H1 (cell line): ENCODE data around the gene DENND4C. TPM values are rescaled to one million over a fixed set of nuclear protein-coding genes. Genes with fewer than 3 reads are reported as not detected.

Source experiments
- CTCF ChIA-PET: fragments of 300-600 bp; sonication (Branson Sonifier 250); formaldehyde crosslinking; loops from one replicate; lab custom pipeline; 2021; ENCODE audit not compliant: partially characterized antibody; lab: Charles Lee
- POLR2A ChIA-PET: fragments of 300-600 bp; sonication (Branson Sonifier 250); formaldehyde crosslinking; loops from one replicate; lab custom pipeline; 2021; ENCODE audit warnings: inconsistent platforms; ENCODE audit not compliant: partially characterized antibody; lab: Charles Lee
- DNase-seq, 2 experiments: peaks; one replicate each; pipeline versions ENCODE4 v3.0.0 to v3.0.0-alpha.2; 2010 to 2022; ENCODE audit warnings: low spot score in 2 of 2, low read depth in 1 of 2, mixed read lengths in 1 of 2
- FAIRE-seq: peaks from 2 replicates; lab custom pipeline; 2011; peaks lifted over from hg19 to GRCh38; lab: Jason Lieb, UNC
- H2AFZ ChIP-seq: 2 replicates; pipeline ENCODE4 v1.8.1; 2012; ENCODE audit warnings: low read length, inconsistent platforms
- H2AK5ac ChIP-seq: 2 replicates; pipeline ENCODE4 v1.6.1; 2013; ENCODE audit warnings: low read depth, low read length
- H2BK120ac ChIP-seq: replicated peaks from 2 replicates; pipeline ENCODE3; 2013; ENCODE audit warnings: low read depth, low read length, inconsistent platforms
- H2BK12ac ChIP-seq: 2 replicates; pipeline ENCODE4 v1.6.1; 2013; ENCODE audit warnings: low read depth, low read length
- H2BK15ac ChIP-seq: 2 replicates; pipeline ENCODE4 v1.6.1; 2013; ENCODE audit warnings: low read length
- H2BK20ac ChIP-seq: 2 replicates; pipeline ENCODE4 v1.6.1; 2013; ENCODE audit warnings: low read length
- H2BK5ac ChIP-seq: 2 replicates; pipeline ENCODE4 v1.6.1; 2013; ENCODE audit warnings: low read depth, low read length
- H3K14ac ChIP-seq: 2 replicates; pipeline ENCODE4 v1.6.1; 2013; ENCODE audit warnings: inconsistent platforms; ENCODE audit not compliant: insufficient read length
- H3K18ac ChIP-seq: 2 replicates; pipeline ENCODE4 v1.6.1; 2013; ENCODE audit warnings: low read length; ENCODE audit errors: extremely low read depth
- H3K23ac ChIP-seq: 2 replicates; pipeline ENCODE4 v1.6.1; 2013; ENCODE audit warnings: inconsistent platforms; ENCODE audit not compliant: insufficient read length
- H3K23me2 ChIP-seq: 2 replicates; pipeline ENCODE4 v1.6.1; 2013; ENCODE audit warnings: low read depth, low read length
- H3K27ac ChIP-seq: 2 replicates; pipeline ENCODE4 v1.6.1; 2011; ENCODE audit warnings: low read depth, low read length, inconsistent platforms
- H3K27me3 ChIP-seq, 4 experiments: replicated peaks in 1 of 4; 1 replicate in 1 of 4; 2 replicates in 3 of 4; pipeline versions ENCODE4 v1.6.1 to v1.8.1; 2011 to 2013; ENCODE audit warnings: low read length in 3 of 4, mild to moderate bottlenecking in 3 of 4, inconsistent platforms in 2 of 4, mixed read lengths in 2 of 4, moderate library complexity in 1 of 4; ENCODE audit not compliant: control insufficient read depth in 3 of 4, insufficient read depth in 3 of 4; ENCODE audit errors: extremely low read depth in 1 of 4
- H3K36me3 ChIP-seq, 4 experiments: 2 replicates each; pipeline versions ENCODE4 v1.6.1 to v1.8.1; 2011 to 2013; ENCODE audit warnings: mild to moderate bottlenecking in 4 of 4, low read length in 3 of 4, moderate library complexity in 2 of 4, control low read depth in 1 of 4, inconsistent platforms in 1 of 4; ENCODE audit not compliant: insufficient read depth in 4 of 4, control insufficient read depth in 2 of 4
- H3K4ac ChIP-seq: replicated peaks from 2 replicates; pipeline ENCODE3; 2013; ENCODE audit warnings: low read length, low read depth, mixed read lengths, inconsistent platforms; ENCODE audit not compliant: insufficient read length
- H3K4me1 ChIP-seq, 4 experiments: replicated peaks in 1 of 4; 1 replicate in 1 of 4; 2 replicates in 3 of 4; pipeline versions ENCODE4 v1.6.1 to v1.8.1; 2011 to 2013; ENCODE audit warnings: low read length in 3 of 4, inconsistent platforms in 2 of 4, mixed read lengths in 1 of 4; ENCODE audit not compliant: insufficient read depth in 4 of 4, control insufficient read depth in 3 of 4
- H3K4me2 ChIP-seq, 2 experiments: 2 replicates each; pipeline versions ENCODE4 v1.6.1 to v1.8.1; 2011 to 2013; ENCODE audit warnings: low read depth in 2 of 2, low read length in 2 of 2, control low read depth in 1 of 2, inconsistent platforms in 1 of 2, mild to moderate bottlenecking in 1 of 2; ENCODE audit not compliant: insufficient read depth in 1 of 2
- H3K4me3 ChIP-seq, 4 experiments: fragments of 200-600, 300-600 bp in 1 of 4; sonication (generic), shearing (Covaris generic), sonication (Bioruptor Twin) in 1 of 4; 2 replicates each; pipeline versions ENCODE4 v1.5.1 to v1.8.1; 2011 to 2016; ENCODE audit warnings: low read length in 4 of 4, low read depth in 3 of 4, control low read depth in 2 of 4, inconsistent platforms in 2 of 4, mild to moderate bottlenecking in 2 of 4, mixed read lengths in 1 of 4, moderate library complexity in 1 of 4; ENCODE audit not compliant: insufficient read depth in 2 of 4; ENCODE audit errors: extremely low read depth in 1 of 4
- H3K56ac ChIP-seq: replicated peaks from 2 replicates; pipeline ENCODE3; 2013; ENCODE audit warnings: low read depth, mild to moderate bottlenecking, mixed read lengths, low read length, inconsistent platforms; ENCODE audit not compliant: insufficient read length
- H3K79me1 ChIP-seq: 2 replicates; pipeline ENCODE4 v1.6.1; 2013; ENCODE audit warnings: low read depth, low read length, control low read depth
- H3K79me2 ChIP-seq, 2 experiments: 2 replicates each; pipeline versions ENCODE4 v1.6.1 to v1.8.1; 2012 to 2013; ENCODE audit warnings: low read length in 2 of 2, mild to moderate bottlenecking in 2 of 2, inconsistent platforms in 1 of 2; ENCODE audit not compliant: insufficient read depth in 2 of 2, control insufficient read depth in 1 of 2
- H3K9ac ChIP-seq, 4 experiments: replicated peaks in 1 of 4; 1 replicate in 1 of 4; 2 replicates in 3 of 4; pipeline versions ENCODE4 v1.6.1 to v1.8.1; 2011 to 2013; ENCODE audit warnings: low read depth in 3 of 4, low read length in 3 of 4, control low read depth in 2 of 4, mild to moderate bottlenecking in 2 of 4, moderate library complexity in 2 of 4, inconsistent platforms in 1 of 4; ENCODE audit errors: extremely low read depth in 1 of 4
- H3K9me3 ChIP-seq, 2 experiments: 2 replicates each; pipeline versions ENCODE4 v1.6.1 to v1.8.1; 2012 to 2013; ENCODE audit warnings: mild to moderate bottlenecking in 2 of 2, moderate library complexity in 2 of 2, control low read depth in 1 of 2, inconsistent platforms in 1 of 2, low read depth in 1 of 2, low read length in 1 of 2, mixed read lengths in 1 of 2; ENCODE audit not compliant: insufficient read depth in 2 of 2
- H4K20me1 ChIP-seq, 2 experiments: replicated peaks in 1 of 2; 2 replicates each; pipeline versions ENCODE3 to v1.8.1; 2011 to 2013; ENCODE audit warnings: inconsistent platforms in 2 of 2, low read length in 2 of 2, mild to moderate bottlenecking in 1 of 2; ENCODE audit not compliant: insufficient read depth in 2 of 2, control insufficient read depth in 1 of 2
- H4K5ac ChIP-seq: 2 replicates; pipeline ENCODE4 v1.6.1; 2013; ENCODE audit warnings: low read length, low read depth, mixed read lengths, inconsistent platforms; ENCODE audit not compliant: insufficient read length
- H4K8ac ChIP-seq: 2 replicates; pipeline ENCODE4 v1.8.0; 2013; ENCODE audit warnings: mild to moderate bottlenecking, moderate library complexity, low read length, inconsistent platforms; ENCODE audit not compliant: insufficient read depth; ENCODE audit errors: extremely low read depth
- H4K91ac ChIP-seq: replicated peaks from 2 replicates; pipeline ENCODE3; 2013; ENCODE audit warnings: low read length, mixed read lengths, inconsistent platforms; ENCODE audit not compliant: insufficient read length
- TEAD4 ChIP-seq: IDR thresholded peaks from 2 replicates; pipeline ENCODE4 v1.6.1; 2012; ENCODE audit warnings: low read depth, low read length, inconsistent platforms, mixed read lengths
- WGBS, 2 experiments: shearing (Covaris generic) in 1 of 2; methylation state at CpG; one replicate each; pipeline versions ENCODE4 v1.1.6 to v1.1.7; 2013 to 2015; ENCODE audit warnings: low lambda C conversion rate in 2 of 2, mixed read lengths in 2 of 2, inconsistent platforms in 1 of 2, low coverage in 1 of 2, missing lambda C conversion rate in 1 of 2; ENCODE audit not compliant: insufficient replicate concordance in 2 of 2, insufficient coverage in 1 of 2, insufficient read length in 1 of 2; ENCODE audit errors: extremely low coverage in 1 of 2, missing lambda C conversion rate in 1 of 2; 5-methylcytosine and 5-hydroxymethylcytosine counted together
- polyA plus RNA-seq, 7 experiments: library from polyadenylated mRNA; depleted of rRNA in 3 of 7; stranded (reverse) in 5 of 7; unstranded in 2 of 7; fragments of >200 nt in 5 of 7; fragments of 200-250 nt in 2 of 7; gene quantifications; 1 replicate in 5 of 7; 2 replicates in 1 of 7; 4 replicates in 1 of 7; pipeline versions ENCODE4 v1.2.1 to v1.2.3, GENCODE V29; 2011 to 2013; ENCODE audit warnings: missing spikeins in 2 of 7, mixed read lengths in 2 of 7
- total RNA-seq: library from RNA; stranded (reverse); fragmentation: NEBNext Ultra II Directional; extraction: Animal tissue kit (Norgen Biotek cat#: 25700); gene quantifications from 2 replicates; pipeline ENCODE4 v1.2.1, GENCODE V29; 2021

The DENND4C gene
- total and polyA plus RNA-seq, 2 of the 8 experiments (the other 6 are each of a cell fraction or from before 2014, with no cell fraction given) = 6.9 to 18.9 TPM

GRCh38 chr9:19186232-19186631 is 44.3 kb upstream of the DENND4C start:
- Histone ChIP-seq H3K79me2 (no peaks in the 10 kb centered on the region), H3K23ac (no peak overlapping the region), H3K79me1 (no peaks in the 10 kb centered on the region), H3K4ac (no peak overlapping the region), H4K8ac (no peak overlapping the region), H3K4me1 (no peaks in the 10 kb centered on the region), H2BK20ac (no peak overlapping the region), H2BK12ac (no peak overlapping the region), H3K9me3 (no peaks in the 10 kb centered on the region), H3K56ac (no peak overlapping the region), H3K18ac (no peak overlapping the region), H2AK5ac (no peak overlapping the region), H3K27ac (no peak overlapping the region), H3K36me3 (no peaks in the 10 kb centered on the region), H2AFZ (no peak overlapping the region), H3K23me2 (no peaks in the 10 kb centered on the region), H2BK15ac (no peak overlapping the region), H3K27me3 (peaks cover 0 to 1% (median 0%) of the 10 kb centered on the region in 4 experiments; a peak in 1 of 7 replicates), H3K14ac (no peak overlapping the region), H3K4me3 (no peak overlapping the region), H3K4me2 (no peak overlapping the region), H4K20me1 (no peaks in the 10 kb centered on the region), H2BK120ac (no peak overlapping the region), H4K5ac (no peak overlapping the region), H3K9ac (no peak overlapping the region), H2BK5ac (no peak overlapping the region), H4K91ac (no peak overlapping the region)
- WGBS, 2 experiments = 90% methylated on average over 2 of the region's 2 CpGs; no CpG with 5 or more reads in 1 of the 2 experiments
- ChIA-PET POLR2A (interaction anchor here (1.6 kb wide), 1 partner anchor 192 kb away, joined by 4 read pairs; no protein-coding TSS in a partner anchor), CTCF (interaction anchor here (0.8 to 2.4 kb wide), 3 partner anchors 12 to 393 kb away, joined by 3 to 12 read pairs (median 3); no protein-coding TSS in a partner anchor)
- FAIRE-seq = no peak
- DNase-seq = no peak
- no peak for TF ChIP-seq TEAD4
